ENCODE measurements around the gene ALKBH5. TPM values are rescaled to one million over a fixed set of nuclear protein-coding genes. Genes with fewer than 3 reads are reported as not detected.
A peak's percentile ranks its signal among the peaks of the same experiment; 100 is the strongest.

ALKBH5 gene
- total and polyA plus RNA-seq, 8 donors = 53.6 to 99.6 (median 63.1) TPM

DNA sequence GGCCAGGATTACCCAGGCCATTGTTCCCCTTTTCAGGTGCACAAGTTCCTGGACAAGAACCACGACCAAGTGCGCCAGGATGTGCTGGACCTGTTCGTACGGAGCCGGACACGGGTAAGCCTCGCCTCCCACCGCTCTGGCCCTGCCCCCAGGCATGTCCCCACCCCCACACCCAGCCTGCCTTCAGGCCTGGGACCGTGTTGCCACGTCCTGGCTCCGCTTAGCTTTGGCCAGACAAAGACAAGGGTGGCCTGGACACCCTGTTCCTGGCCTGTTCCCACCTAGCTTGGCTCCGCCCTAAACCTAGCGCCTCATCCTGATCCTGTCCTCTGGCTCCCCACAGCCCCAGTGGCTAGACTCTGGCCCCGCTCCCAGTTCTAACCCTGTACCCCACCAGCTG is 44.1 kb upstream of the ALKBH5 start:
- Histone ChIP-seq H3K4me3 (no peak overlapping the region), H3K4me1 (no peaks in the 10 kb centered on the region), H3K27me3 (peaks cover 0 to 29% of the 10 kb centered on the region in 2 donors), H3K27ac (no peak overlapping the region), H3K9me3 (no peaks in the 10 kb centered on the region), H3K36me3 (no peaks in the 10 kb centered on the region)
- DNase-seq (no peak), ATAC-seq (no peak)
- TF ChIP-seq, protein P1, sequence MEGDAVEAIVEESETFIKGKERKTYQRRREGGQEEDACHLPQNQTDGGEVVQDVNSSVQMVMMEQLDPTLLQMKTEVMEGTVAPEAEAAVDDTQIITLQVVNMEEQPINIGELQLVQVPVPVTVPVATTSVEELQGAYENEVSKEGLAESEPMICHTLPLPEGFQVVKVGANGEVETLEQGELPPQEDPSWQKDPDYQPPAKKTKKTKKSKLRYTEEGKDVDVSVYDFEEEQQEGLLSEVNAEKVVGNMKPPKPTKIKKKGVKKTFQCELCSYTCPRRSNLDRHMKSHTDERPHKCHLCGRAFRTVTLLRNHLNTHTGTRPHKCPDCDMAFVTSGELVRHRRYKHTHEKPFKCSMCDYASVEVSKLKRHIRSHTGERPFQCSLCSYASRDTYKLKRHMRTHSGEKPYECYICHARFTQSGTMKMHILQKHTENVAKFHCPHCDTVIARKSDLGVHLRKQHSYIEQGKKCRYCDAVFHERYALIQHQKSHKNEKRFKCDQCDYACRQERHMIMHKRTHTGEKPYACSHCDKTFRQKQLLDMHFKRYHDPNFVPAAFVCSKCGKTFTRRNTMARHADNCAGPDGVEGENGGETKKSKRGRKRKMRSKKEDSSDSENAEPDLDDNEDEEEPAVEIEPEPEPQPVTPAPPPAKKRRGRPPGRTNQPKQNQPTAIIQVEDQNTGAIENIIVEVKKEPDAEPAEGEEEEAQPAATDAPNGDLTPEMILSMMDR (IDR thresholded peaks at IDR 0.05) = no peak
- intact Hi-C loops (cut with DNase I) = no loop called here

DNA sequence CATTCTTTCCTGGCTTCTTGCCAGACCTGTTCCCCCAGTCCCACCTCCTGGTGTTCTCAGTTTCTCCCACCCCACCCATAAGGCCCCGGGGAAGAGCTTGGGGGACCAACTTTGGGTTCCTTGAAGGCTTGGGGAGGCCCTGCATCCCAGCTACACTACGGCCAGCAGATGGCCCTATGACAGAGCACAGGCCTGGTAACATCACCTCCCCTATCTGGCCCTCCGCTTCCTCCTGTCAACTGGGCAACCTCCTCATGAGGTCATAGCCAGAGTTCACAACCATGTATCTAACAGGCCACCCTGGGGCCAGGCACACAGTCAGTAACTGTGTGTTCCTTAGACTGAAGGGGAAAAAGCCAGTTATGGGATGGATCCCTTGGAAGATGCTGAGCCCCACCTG is 43.7 kb upstream of the ALKBH5 start:
- ATAC-seq (no peak), DNase-seq (no peak)
- H3K4me3 ChIP-seq = no peak overlapping the region
- no peaks in the 10 kb centered on the region for H3K4me1 ChIP-seq
- no peak overlapping the region for H3K27ac ChIP-seq
- intact Hi-C loops (cut with DNase I) = no loop called here
- H3K9me3 ChIP-seq = no peaks in the 10 kb centered on the region
- H3K27me3 ChIP-seq = peaks cover 0 to 29% of the 10 kb centered on the region in 2 donors
- TF ChIP-seq, protein P1 (IDR thresholded peaks at IDR 0.05) = no peak
- H3K36me3 ChIP-seq = no peaks in the 10 kb centered on the region

DNA sequence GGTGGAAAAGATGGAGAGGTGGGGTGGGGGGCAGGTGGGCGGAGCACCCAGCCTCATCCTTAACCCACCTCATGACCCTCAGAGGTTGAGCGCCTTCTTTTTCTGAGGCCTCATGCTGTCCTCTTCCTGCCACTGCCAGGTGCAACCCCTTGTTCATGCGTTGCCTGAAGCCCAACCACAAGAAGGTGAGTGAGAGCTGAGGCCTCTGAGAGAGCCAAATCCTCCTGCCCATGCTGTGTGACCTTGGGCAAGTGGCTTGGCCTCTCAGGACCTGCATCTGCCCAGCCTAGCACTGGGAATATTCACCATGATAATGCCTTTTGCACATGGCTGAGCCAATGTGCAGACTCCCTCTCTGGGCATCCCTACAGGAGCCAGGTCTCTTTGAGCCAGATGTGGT is 43.0 kb upstream of the ALKBH5 start:
- ATAC-seq (no peak), DNase-seq (no peak)
- Histone ChIP-seq H3K4me3 (no peak overlapping the region), H3K27ac (no peak overlapping the region), H3K27me3 (peaks cover 0 to 22% of the 10 kb centered on the region in 2 donors), H3K9me3 (no peaks in the 10 kb centered on the region), H3K36me3 (no peaks in the 10 kb centered on the region), H3K4me1 (no peaks in the 10 kb centered on the region)
- intact Hi-C loops (cut with DNase I) = no loop called here
- TF ChIP-seq, protein P1 (IDR thresholded peaks at IDR 0.05) = no peak

DNA sequence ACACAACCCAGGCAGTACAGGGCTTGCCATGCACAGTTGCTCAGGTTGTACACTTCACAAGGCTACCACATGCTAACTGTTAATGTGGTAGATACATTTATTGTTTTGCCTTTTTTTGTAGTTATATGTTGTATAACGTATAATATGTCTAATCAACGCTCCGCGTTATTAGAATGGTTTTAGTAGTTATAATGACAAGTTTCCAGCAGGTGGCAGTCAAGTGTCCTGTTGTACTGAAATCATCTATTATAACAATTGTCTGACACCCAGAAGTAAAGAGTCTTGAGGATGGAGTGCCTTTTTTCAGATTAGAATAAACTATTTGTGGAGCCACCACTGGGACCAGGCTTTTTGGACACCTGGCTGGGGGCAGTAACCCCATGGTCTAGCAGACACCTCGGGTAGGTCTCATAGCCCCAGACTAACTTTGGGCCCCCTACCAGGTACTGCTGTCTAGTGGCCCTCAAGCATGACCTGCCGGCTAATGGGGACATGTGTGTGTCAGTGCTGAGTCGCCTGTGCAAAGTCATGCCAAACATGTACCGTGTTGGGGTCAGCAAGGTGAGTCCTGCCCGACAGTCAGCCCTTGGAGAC is 42.3 kb upstream of the ALKBH5 start:
- Histone ChIP-seq H3K36me3 (no peaks in the 10 kb centered on the region), H3K4me3 (no peak overlapping the region), H3K27ac (no peak overlapping the region), H3K27me3 (peaks cover 0 to 17% of the 10 kb centered on the region in 2 donors), H3K4me1 (no peaks in the 10 kb centered on the region), H3K9me3 (no peaks in the 10 kb centered on the region)
- DNase-seq (peak in 2 of 4 donors; percentile 46 to 68), ATAC-seq (peak; percentile 68)
- TF ChIP-seq, protein P1 (IDR thresholded peaks at IDR 0.05) = peak; percentile 27 to 54
- intact Hi-C loops (cut with DNase I) = no loop called here

DNA sequence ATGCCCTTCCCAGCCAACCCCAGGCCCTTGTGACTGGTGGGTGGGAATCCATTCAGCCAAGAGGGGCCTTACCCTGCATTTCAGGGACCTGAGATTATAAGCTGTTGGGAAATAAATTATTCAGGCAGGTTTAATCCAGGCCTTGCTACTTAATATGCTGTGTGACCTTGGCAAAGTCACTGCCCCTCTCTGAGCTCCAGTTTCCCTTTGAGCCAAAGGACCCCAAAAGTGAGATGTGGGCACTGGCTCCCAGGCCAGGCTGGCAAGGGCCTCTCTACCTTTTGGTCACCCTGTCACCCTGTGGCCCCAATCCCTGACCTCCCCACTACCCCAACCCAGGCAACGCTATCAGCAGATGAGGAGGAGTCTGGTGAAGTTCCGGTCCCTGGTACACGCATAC is 41.2 kb upstream of the ALKBH5 start:
- TF ChIP-seq, protein P1 (IDR thresholded peaks at IDR 0.05) = no peak
- Histone ChIP-seq H3K27me3 (peaks cover 0 to 6% of the 10 kb centered on the region in 2 donors), H3K9me3 (no peaks in the 10 kb centered on the region), H3K27ac (no peak overlapping the region), H3K4me1 (no peaks in the 10 kb centered on the region), H3K4me3 (no peak overlapping the region), H3K36me3 (no peaks in the 10 kb centered on the region)
- ATAC-seq (no peak), DNase-seq (no peak)
- intact Hi-C loops (cut with DNase I) = no loop called here
